Measurements from ENCODE around the gene VGLL4. TPM values are rescaled to one million over a fixed set of nuclear protein-coding genes. Genes with fewer than 3 reads are reported as not detected.

The VGLL4 gene
- total RNA-seq, 6 donors from 2014 or later = 46.5 to 93.6 (median 60.1) TPM

DNA sequence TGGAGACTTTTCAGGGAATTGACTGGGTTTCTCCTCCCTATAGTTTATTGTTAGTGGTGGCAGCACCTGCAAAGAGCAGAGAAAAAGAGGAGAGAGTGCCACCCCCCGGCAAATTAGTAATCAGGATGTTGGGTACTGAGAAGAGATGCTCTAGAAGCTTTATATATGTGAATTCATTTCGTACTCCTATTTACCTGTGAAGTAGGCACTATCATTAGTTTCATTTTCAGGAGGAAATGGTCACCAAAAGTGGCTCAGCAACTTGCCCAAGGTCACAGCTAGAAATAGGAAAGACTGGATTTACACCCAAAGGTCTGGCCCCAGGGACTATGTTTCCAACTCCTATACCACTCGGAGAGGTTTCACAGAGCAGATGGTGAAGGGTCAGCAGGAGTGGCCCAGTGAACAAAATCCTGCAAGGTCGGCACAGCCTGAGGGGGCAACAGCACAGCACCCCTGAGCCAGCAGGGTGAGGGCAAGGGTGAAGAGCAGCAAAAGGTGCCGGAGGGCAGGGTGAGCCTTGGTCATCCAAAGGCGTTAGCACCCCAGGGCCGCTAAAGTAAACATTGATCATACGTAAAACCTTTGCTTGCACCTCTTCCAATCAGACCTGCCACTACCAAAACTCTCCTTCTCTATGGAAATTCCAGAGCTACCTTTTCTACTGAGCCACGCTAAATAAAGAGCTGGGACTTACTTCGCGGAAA is 23.6 kb downstream of the VGLL4 start:
- Histone ChIP-seq H3K9me3 (no peaks in the 10 kb centered on the region), H3K4me3 (no peak overlapping the region), H3K36me3 (no peaks in the 10 kb centered on the region), H3K27ac (peak overlapping the region in 1 of 4 donors; percentile 38), H3K27me3 (no peaks in the 10 kb centered on the region), H3K4me1 (peaks cover 20 to 62% (median 41%) of the 10 kb centered on the region in 4 donors)
- no peak for TF ChIP-seq POLR2AphosphoS5 (IDR thresholded peaks at IDR 0.05)
- no peak for TF ChIP-seq EP300 (IDR thresholded peaks at IDR 0.05)
- TF ChIP-seq, protein P1, sequence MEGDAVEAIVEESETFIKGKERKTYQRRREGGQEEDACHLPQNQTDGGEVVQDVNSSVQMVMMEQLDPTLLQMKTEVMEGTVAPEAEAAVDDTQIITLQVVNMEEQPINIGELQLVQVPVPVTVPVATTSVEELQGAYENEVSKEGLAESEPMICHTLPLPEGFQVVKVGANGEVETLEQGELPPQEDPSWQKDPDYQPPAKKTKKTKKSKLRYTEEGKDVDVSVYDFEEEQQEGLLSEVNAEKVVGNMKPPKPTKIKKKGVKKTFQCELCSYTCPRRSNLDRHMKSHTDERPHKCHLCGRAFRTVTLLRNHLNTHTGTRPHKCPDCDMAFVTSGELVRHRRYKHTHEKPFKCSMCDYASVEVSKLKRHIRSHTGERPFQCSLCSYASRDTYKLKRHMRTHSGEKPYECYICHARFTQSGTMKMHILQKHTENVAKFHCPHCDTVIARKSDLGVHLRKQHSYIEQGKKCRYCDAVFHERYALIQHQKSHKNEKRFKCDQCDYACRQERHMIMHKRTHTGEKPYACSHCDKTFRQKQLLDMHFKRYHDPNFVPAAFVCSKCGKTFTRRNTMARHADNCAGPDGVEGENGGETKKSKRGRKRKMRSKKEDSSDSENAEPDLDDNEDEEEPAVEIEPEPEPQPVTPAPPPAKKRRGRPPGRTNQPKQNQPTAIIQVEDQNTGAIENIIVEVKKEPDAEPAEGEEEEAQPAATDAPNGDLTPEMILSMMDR (IDR thresholded peaks at IDR 0.05) = no peak
- no peak for TF ChIP-seq POLR2A (IDR thresholded peaks at IDR 0.05)
- ATAC-seq (ENCODE audit: low FRiP score in 2 of 2) (no peak), DNase-seq (peak in 1 of 2 donors; percentile 13)
- 65 to 69% methylated on average over 11 of the region's 11 CpGs for WGBS, 2 donors

DNA sequence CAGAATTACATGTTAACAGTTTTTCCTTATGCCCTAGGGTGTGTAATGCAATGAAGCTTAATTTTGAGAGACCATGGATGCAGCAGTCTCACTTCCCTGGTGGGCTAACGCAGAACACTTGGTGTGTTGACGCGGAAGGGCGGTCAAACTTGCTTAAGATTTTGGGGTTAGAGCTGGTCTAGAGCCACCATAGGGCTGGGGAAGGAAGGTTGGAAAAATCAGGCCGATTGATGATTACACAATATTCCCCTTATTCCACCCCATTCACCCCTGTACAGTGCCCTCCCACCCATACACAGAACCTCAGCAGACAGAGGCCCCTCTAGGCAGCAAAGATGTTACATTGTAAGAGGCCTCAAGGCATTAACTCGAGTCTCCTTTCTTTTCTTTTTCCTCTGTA is 24.3 kb downstream of the VGLL4 start:
- Histone ChIP-seq H3K9me3 (no peaks in the 10 kb centered on the region), H3K27ac (peak overlapping the region in 2 of 4 donors; percentile 7 to 38), H3K36me3 (no peaks in the 10 kb centered on the region), H3K27me3 (no peaks in the 10 kb centered on the region), H3K4me3 (no peak overlapping the region), H3K4me1 (peaks cover 20 to 58% (median 39%) of the 10 kb centered on the region in 4 donors)
- ATAC-seq (ENCODE audit: low FRiP score in 2 of 2) = no peak
- 68 to 74% methylated on average over 6 of the region's 6 CpGs for WGBS, 2 donors
- DNase-seq = no peak
- TF ChIP-seq EP300 (IDR thresholded peaks at IDR 0.05) = no peak
- TF ChIP-seq POLR2A (IDR thresholded peaks at IDR 0.05) = no peak
- TF ChIP-seq, protein P1 (IDR thresholded peaks at IDR 0.05) = no peak
- no peak for TF ChIP-seq POLR2AphosphoS5 (IDR thresholded peaks at IDR 0.05)

DNA sequence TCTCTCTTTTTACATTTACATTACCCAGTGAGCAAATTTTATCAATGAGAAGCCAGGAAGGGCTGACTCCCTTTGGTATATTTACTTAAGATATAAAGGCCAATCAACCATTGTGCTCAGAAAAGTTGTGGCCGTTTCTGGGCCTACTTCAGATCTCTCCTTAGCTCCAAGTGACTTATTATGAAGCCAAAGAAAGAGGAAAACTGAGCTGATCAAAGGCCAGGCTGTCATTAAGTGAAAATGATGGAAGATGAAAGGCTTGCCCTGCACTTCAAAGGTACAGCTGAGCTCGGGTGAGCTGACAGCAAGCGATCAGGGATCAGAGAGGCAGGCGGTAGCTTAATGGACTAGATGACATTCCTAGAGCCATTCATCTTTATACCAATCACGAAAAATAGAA is 24.8 kb downstream of the VGLL4 start:
- no peaks in the 10 kb centered on the region for H3K27me3 ChIP-seq
- no peak overlapping the region for H3K4me3 ChIP-seq
- H3K9me3 ChIP-seq = no peaks in the 10 kb centered on the region
- ATAC-seq (ENCODE audit: low FRiP score in 2 of 2) (no peak), DNase-seq (no peak)
- peaks cover 24 to 58% (median 38%) of the 10 kb centered on the region in 4 donors for H3K4me1 ChIP-seq
- TF ChIP-seq POLR2A (IDR thresholded peaks at IDR 0.05) (no peak), EP300 (IDR thresholded peaks at IDR 0.05) (no peak), POLR2AphosphoS5 (IDR thresholded peaks at IDR 0.05) (no peak)
- TF ChIP-seq, protein P1 (IDR thresholded peaks at IDR 0.05) = no peak
- 42% methylated on average over 5 of the region's 5 CpGs for WGBS, 2 donors
- no peaks in the 10 kb centered on the region for H3K36me3 ChIP-seq
- peak overlapping the region in 3 of 4 donors; percentile 4 to 37 (median 7) for H3K27ac ChIP-seq

DNA sequence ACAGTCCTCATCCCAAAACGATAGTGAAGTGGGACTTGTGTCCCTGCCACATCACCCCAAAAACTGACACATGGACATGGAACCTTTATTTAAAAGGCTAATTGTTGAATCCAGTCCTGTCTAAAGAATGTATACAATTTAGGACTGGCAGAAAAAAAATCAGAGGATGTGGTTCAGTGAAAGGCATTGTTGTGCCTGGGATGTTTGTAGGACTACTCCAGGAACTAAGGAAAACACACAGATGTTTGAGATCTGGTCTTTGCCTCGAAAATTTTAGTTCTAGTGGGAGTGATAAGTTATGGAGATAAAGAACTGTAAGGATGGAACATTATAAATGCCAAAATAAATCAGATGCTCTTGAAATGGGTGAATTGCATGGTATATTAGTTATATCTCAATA is 27.2 kb downstream of the VGLL4 start:
- Histone ChIP-seq H3K4me1 (peaks cover 41 to 73% (median 42%) of the 10 kb centered on the region in 4 donors), H3K27ac (peak overlapping the region in 1 of 4 donors; percentile 0), H3K9me3 (no peaks in the 10 kb centered on the region), H3K27me3 (no peaks in the 10 kb centered on the region), H3K4me3 (no peak overlapping the region), H3K36me3 (no peaks in the 10 kb centered on the region)
- TF ChIP-seq, protein P1 (IDR thresholded peaks at IDR 0.05) = no peak
- TF ChIP-seq EP300 (IDR thresholded peaks at IDR 0.05) (no peak), POLR2AphosphoS5 (IDR thresholded peaks at IDR 0.05) (no peak), POLR2A (IDR thresholded peaks at IDR 0.05) (no peak)
- WGBS, 2 donors = 40 to 55% methylated on average over 2 of the region's 2 CpGs
- ATAC-seq (ENCODE audit: low FRiP score in 2 of 2) (no peak), DNase-seq (no peak)
